ENCODE data around the gene CCDC15.
"Not testable (repeated sequence)": the region's sequence is repeated elsewhere in the genome, so short reads cannot be mapped to it uniquely, and the experiment has no call there.

CCDC15 gene

DNA sequence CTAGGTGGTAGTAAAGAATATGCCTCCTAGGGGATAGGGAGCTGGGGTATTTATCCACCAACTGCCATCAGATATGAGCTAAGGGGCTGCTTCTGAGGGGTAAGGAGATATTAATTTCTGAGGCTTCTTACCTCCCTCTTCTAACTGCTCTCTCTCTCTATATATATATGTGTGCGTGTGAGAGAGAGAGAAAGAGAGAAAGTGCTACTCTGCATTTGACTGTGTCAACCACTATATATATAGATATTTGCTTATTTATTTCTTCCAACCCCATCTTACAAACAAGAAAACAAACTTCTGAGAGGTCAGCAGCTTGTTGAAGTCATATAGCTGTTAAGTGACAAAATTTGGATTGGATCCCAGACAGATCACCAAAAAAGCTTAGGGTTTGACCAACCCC is 12.3 kb upstream of the CCDC15 start:
- no peak for DNase-seq (ENCODE audit: low read depth in 2 of 2)

DNA sequence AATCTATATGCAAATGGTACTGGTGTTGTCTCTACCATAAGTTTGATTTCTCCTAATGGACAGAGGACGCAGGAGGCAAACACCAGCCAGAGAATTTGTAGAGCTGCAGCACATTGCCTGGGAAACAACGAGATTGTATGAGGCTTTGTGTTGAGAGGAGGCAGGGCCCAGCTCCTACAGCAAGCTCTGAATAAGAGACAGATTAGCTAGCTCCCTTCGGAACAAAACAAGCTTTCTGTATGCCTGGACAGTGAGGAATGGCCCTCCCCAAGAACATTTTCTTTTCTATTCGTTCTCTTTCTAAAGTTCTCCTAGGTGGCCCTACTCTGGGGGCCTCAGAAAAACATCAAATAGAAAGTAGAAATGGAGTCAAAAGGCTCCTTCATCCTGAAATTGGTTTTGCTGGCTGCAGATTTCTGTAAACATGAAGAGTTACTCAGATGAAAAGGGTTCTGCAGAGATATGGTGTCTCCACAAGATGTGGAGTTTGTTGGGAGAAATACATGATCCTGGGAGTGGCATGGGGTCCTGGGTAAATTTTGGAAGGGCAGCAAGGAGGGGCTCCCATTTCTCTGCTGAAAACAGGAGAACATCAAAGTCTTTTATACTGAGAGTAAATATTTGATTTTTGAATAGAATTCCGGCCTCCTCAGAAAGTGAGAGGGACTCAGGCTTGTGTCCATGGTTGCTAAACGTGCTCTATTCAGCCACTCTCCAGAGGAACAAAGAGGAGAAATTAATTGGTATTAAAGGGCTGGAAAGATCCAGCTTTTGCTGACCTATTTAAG is 11.3 kb upstream of the CCDC15 start:
- no peak for DNase-seq (ENCODE audit: low read depth in 2 of 2)

GRCh38 chr11:124943254-124943616 is 10.8 kb upstream of the CCDC15 start:
- no peak for DNase-seq (ENCODE audit: low read depth in 2 of 2)

- no peak for DNase-seq (ENCODE audit: low read depth in 2 of 2)
Observed at GRCh38 chr11:124943741-124944140, 10.3 kb upstream of the CCDC15 start.

DNA sequence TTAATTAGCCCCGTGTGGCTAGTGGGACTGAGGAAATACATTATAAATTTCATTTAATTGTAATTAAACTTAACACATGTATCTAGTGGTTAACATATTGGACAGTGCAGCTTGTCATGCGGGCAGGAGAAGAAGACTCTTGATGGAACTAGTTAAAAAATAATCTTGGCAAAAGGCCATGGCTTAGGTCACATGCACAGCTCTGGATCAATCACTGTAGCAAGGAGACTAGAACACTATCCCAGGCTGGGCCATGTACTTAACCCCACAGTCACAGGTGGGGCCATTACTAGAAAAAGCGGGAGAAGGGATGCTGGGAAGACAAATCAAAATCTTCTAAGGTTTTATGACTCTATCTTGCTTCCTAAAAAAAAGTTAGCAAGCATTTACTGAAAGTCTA is 9.4 kb upstream of the CCDC15 start:
- no peak for DNase-seq (ENCODE audit: low read depth in 2 of 2)

DNA sequence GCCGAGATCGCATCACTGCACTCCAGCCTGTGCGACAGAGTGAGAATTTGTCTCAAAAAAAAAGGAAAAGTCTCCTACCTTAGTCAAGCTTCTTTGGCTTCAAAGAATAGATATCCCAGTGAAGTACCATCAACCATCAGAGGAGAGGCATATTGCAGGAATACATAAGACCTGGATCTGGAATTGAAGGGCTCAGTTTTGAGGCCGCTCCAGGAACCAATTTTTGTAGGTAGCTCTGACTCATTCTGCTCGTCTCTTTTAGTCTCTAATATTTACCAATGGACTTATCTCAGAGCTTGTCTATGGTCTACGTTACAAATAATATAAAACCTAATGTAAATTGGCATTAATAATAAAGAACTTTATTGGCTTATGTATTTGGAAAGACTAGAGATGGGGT is 8.2 kb upstream of the CCDC15 start:
- DNase-seq (ENCODE audit: low read depth in 2 of 2), result no peak

DNA sequence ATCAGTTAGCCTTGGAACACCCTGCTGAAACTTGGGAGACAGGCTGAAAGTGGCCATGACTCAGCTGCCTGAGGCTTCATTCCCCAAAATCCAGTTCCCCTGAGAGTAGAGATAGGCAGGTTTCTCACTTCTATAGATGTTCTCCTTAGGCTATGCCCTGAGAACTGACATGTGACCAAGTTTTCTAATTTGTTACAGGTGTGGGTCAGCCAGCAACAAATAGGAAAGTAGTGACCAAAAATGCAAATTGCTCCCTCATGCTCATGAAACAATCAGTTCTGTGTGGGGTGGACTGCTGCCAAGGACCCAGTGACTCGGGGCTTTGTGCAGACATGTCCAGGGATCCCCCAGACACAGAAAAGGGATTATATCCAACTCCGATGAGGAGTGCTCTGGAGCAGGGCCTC is 7.3 kb upstream of the CCDC15 start:
- DNase-seq (ENCODE audit: low read depth in 2 of 2), result no peak

DNA sequence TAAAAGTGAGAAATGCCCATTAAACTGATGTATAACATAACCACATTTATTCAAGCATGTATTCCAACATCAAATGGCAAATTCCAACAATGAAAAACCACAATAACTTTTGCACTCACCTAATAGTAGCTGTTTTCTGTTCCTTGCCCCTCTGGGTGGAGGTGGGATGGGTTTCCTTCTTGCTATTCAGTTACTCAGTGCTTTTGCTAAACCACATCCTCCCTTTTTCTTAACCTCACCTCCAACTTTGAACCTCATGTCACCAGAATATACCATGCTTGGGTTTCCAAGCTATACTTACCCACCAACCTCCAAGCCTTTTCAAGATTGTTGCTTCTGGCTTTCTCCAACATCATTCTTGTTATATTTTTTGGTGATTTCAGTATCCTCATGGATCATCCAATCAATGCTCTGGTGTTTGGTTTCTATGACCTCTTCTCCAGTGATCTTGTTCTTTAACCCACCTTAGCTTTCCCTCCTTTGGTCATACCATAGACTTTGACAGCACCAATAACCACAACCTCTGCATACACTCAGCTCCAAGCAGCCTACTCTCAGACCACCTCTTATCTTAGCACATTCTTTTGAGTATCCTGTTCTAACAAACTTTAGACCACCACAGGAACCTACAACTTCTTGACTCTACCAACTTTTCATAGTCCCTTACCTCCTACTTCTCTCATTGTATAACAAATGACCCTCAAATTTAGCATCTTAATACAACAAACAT is 3.2 kb upstream of the CCDC15 start:
- no peak for DNase-seq (ENCODE audit: low read depth in 2 of 2)

DNA sequence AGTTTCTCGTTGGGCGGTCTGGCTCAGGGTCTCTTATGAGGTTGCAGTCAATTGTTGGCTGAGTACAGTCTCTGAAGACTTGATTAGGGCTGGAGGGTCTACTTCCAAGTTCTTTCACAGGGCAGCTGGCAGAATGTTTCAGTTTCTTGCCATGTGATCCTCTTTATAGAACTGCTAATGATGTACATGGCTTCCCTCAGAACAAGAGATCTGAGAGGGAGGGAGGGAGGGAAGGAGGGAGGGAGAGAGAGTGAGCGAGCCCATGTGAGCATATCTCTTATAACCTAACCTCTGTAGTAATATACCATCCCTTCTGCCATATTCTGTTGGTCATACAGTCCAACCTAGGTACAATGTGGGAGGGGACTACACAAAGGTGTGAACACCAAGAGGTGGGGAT is 2.7 kb upstream of the CCDC15 start:
- DNase-seq (ENCODE audit: low read depth in 2 of 2), result no peak

GRCh38 chr11:124954590-124954955 is 571 bp downstream of the CCDC15 start:
- DNase-seq (ENCODE audit: low read depth in 2 of 2), result no peak

- DNase-seq (ENCODE audit: low read depth in 2 of 2), result no peak
Observed at GRCh38 chr11:124955035-124955434, 1.0 kb downstream of the CCDC15 start.

DNA sequence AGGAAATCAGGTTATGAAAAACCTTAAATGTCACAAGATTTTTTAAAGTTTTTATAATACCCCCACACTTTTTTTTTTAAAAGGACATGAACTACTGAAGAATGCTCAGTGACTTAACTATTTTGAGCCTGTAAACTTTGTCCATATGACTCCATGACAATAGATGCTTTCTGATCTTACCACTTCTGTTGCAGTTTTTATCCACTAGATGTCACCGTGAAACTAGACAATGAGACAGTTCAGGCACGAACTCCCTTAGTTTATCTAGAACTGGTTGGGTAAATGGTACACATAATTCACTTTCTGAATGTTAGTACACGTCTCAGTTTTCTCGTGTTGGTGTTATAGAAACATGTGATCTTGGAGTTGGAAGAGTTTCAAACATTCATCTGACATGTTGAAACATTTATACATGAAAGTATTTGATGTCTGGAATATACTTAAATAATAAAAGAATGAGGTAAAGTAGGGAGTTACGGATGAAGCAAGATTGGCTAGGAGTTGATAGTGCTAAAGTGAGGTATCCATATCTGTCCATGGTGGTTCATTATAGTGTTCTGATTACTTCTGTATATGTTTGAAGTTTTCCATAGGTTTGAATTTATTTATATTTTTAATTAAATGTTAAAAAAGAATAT is 8.1 kb downstream of the CCDC15 start:
- peak; percentile 52 to 54 for DNase-seq (ENCODE audit: low read depth in 2 of 2)

DNA sequence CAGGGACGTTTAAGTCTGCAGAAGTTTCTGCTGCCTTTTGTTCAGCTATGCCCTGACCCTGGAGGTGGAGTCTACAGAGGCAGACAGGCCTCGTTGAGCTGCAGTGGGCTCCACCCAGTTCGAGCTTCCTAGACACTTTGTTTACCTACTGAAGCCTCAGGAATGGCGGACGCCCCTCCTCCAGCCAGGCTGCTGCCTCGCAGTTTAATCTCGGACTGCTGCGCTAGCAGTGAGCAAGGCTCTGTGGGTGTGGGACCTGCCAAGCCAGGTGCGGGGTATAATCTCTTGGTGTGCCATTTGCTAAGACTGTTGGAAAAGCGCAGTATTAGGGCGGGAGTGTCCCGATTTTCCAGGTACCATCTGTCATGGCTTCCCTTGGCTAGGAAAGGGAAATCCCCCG is 14.2 kb downstream of the CCDC15 start:
- not testable (repeated sequence) for DNase-seq (ENCODE audit: low read depth in 2 of 2)

DNA sequence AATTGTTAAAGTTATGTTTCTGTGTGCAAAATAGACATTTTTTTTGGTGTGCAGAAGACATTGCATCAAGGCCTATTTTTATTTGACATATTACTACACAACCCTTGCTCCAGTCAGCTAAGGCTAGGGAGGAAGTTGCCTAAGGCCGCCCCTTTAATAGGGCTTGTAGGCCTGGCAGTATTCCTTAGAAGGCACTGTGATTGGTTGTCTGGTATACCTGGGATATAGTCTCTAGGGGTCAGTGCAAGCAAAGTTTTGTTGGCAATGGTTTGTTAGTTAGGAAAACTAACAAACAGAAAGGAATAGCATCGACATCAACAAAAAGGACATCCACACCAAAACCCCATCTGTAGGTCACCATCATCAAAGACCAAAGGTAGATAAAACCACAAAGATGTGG is 16.9 kb downstream of the CCDC15 start:
- DNase-seq (ENCODE audit: low read depth in 2 of 2), result no peak

DNA sequence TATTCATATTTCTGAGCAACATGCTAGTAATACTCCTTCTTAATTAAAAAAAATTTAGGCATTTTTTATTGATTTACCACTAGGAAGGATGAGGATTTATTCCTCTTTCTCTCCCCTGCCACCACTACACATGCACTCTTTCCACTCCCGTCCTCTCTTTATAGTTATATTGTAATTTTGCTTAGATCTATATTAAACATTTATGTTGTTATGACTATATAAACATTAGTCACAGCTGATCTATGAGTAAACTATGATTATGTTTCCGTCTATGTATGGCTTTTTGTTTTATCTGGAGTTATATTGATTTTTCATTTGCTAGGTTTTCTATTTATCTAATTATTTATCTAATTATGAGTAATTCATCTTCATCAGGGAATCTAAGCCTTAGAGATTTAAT is 17.8 kb downstream of the CCDC15 start:
- DNase-seq (ENCODE audit: low read depth in 2 of 2), result no peak

- no peak for DNase-seq (ENCODE audit: low read depth in 2 of 2)
Observed at GRCh38 chr11:124976531-124976930, 22.5 kb downstream of the CCDC15 start.

GRCh38 chr11:124977006-124977405 is 23.0 kb downstream of the CCDC15 start:
- DNase-seq (ENCODE audit: low read depth in 2 of 2), result no peak

DNA sequence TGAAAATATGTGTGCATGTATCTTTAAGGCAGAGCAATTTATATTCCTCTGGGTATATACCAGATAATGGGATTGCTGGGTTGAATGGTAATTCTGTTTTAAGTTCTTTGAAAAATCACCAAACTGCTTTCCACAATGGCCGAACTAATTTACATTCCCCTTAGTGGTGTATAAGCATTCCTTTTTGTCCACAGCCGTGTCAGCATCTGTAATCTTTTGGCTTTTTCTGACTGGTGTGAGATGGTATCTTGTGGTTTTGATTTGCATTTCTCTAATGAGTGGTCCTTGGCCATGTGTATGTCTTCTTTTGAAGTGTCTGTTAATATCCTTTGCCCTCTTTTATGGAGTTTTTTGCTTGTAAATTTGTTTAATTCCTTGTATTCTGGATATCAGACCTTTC is 24.3 kb downstream of the CCDC15 start:
- DNase-seq (ENCODE audit: low read depth in 2 of 2), result no peak

GRCh38 chr11:124982043-124982442 is 28.0 kb downstream of the CCDC15 start:
- no peak for DNase-seq (ENCODE audit: low read depth in 2 of 2)

DNA sequence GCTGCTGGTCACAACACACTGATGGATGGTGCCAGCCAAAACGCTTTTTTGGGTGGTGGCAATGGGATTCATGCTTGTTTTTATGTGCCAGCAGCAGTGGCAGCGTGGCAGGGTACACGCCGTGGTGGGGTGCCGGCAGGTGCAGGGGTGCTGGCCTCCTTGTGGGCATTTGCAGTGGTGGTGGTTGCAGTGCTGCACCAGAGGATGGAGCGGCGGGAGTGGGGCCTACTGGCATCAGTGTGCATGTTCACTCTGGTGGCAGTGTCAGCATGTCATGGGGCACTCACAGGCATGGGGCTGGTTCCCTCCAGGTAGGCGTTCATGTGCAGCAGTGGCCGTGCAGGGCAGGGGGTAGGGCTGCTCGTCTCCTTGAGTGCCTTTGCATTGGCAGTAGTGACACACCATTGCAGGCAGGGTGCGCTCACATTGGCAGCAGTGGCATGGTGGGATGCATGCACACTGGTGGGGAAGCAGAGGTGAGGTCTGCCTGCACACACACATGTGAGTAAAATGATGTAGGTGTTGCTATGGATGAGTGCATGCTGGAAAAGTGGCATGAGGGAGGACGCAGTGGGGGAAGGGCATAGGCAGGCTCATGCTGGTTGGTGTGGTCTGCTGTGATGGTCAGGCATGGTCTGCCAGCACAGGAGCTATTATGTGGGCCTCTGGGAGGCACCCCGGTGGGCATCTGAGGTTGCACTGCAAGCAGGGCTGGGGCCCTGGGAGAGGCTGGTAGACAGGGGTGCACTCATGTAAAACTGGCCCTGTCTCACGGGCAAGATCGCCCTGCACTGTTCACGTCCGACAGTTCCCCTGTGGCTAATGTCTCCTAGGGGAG is 29.9 kb downstream of the CCDC15 start:
- DNase-seq (ENCODE audit: low read depth in 2 of 2), result no peak

- no peak for DNase-seq (ENCODE audit: low read depth in 2 of 2)
Observed at GRCh38 chr11:124984512-124984854, 30.5 kb downstream of the CCDC15 start.

GRCh38 chr11:124987096-124987495 is 33.1 kb downstream of the CCDC15 start:
- DNase-seq (ENCODE audit: low read depth in 2 of 2), result no peak
